Neural progenitor cell (in vitro differentiated cells): ENCODE results near the gene MGP. TPM values are rescaled to one million over a fixed set of nuclear protein-coding genes. Genes with fewer than 3 reads are reported as not detected.

ENCODE experiments used
- DNase-seq: peaks from one replicate; pipeline ENCODE4 v3.0.0-alpha.2; 2016; ENCODE audit warnings: low spot score
- H2AFZ ChIP-seq: fragments of 200-600 bp; sonication (generic); replicated peaks from 2 replicates; pipeline ENCODE4 v1.6.1; 2016; ENCODE audit warnings: antibody characterized with exemption
- H3F3A ChIP-seq: fragments of 200-600 bp; sonication (generic); 2 replicates; pipeline ENCODE4 v1.6.1; 2016; ENCODE audit warnings: antibody characterized with exemption, low read depth
- H3K27ac ChIP-seq: fragments of 200-600 bp; sonication (generic); 2 replicates; pipeline ENCODE4 v1.5.1; 2016; ENCODE audit warnings: mild to moderate bottlenecking
- H3K27me3 ChIP-seq: fragments of 200-600 bp; sonication (generic); 2 replicates; pipeline ENCODE4 v1.6.1; 2016; ENCODE audit warnings: mild to moderate bottlenecking, moderate library complexity
- H3K36me3 ChIP-seq: fragments of 200-600 bp; sonication (generic); 2 replicates; pipeline ENCODE4 v1.5.1; 2016
- H3K4me1 ChIP-seq: fragments of 200-600 bp; sonication (generic); 2 replicates; pipeline ENCODE4 v1.6.1; 2016; ENCODE audit warnings: mixed run types
- H3K4me2 ChIP-seq: fragments of 200-600 bp; sonication (generic); 2 replicates; pipeline ENCODE4 v1.6.1; 2016
- H3K4me3 ChIP-seq: fragments of 200-600 bp; sonication (generic); 2 replicates; pipeline ENCODE4 v1.5.1; 2016
- H3K79me2 ChIP-seq: fragments of 200-600 bp; sonication (generic); 2 replicates; pipeline ENCODE4 v1.6.1; 2016; ENCODE audit warnings: low read depth
- H3K9ac ChIP-seq: fragments of 200-600 bp; sonication (generic); 2 replicates; pipeline ENCODE4 v1.6.1; 2016
- H3K9me3 ChIP-seq: fragments of 200-600 bp; sonication (generic); 2 replicates; pipeline ENCODE4 v1.5.1; 2016; ENCODE audit warnings: low read depth
- H4K20me1 ChIP-seq: fragments of 200-600 bp; sonication (generic); 2 replicates; pipeline ENCODE4 v1.6.1; 2016; ENCODE audit warnings: low read depth
- H3K27ac Mint-ChIP-seq: 3 replicates; pipeline ENCODE4 v1.8.0; 2021; ENCODE audit warnings: mixed read lengths
- H3K27me3 Mint-ChIP-seq: 2 replicates; pipeline ENCODE4 v1.8.0; 2022; ENCODE audit warnings: low read depth, mild to moderate bottlenecking, inconsistent platforms, moderate library complexity, mixed read lengths; ENCODE audit not compliant: insufficient read depth
- H3K36me3 Mint-ChIP-seq: 3 replicates; pipeline ENCODE4 v1.8.0; 2021; ENCODE audit warnings: mixed read lengths
- H3K4me1 Mint-ChIP-seq: 3 replicates; pipeline ENCODE4 v1.8.0; 2021; ENCODE audit warnings: mixed read lengths
- H3K4me3 Mint-ChIP-seq: 3 replicates; pipeline ENCODE4 v1.8.0; 2021; ENCODE audit warnings: mild to moderate bottlenecking, moderate library complexity, mixed read lengths
- H3K9me3 Mint-ChIP-seq: 3 replicates; pipeline ENCODE4 v1.8.0; 2020; ENCODE audit warnings: mixed read lengths
- EZH2 ChIP-seq: fragments of 200-600 bp; sonication (generic); IDR thresholded peaks from 2 replicates; pipeline ENCODE4 v1.6.1; 2017; ENCODE audit warnings: antibody characterized with exemption, mild to moderate bottlenecking, moderate library complexity
- EZH2phosphoT487 ChIP-seq: fragments of 200-600 bp; sonication (generic); IDR thresholded peaks from 2 replicates; pipeline ENCODE4 v1.6.1; 2017; ENCODE audit warnings: antibody characterized with exemption
- total RNA-seq: library from RNA; depleted of rRNA; stranded (reverse); fragments of >200 nt; gene quantifications from 2 replicates; pipeline ENCODE4 v1.2.3, GENCODE V29; 2015; ENCODE audit warnings: low replicate concordance
- TF ChIP-seq, protein P1 (sequence below): fragments of 200-600 bp; sonication (generic); IDR thresholded peaks from 2 replicates; pipeline ENCODE4 v1.5.1; 2017; ENCODE audit warnings: antibody characterized with exemption, mild to moderate bottlenecking

Gene MGP
- total RNA-seq, 1 donor from 2014 or later: not detected

DNA sequence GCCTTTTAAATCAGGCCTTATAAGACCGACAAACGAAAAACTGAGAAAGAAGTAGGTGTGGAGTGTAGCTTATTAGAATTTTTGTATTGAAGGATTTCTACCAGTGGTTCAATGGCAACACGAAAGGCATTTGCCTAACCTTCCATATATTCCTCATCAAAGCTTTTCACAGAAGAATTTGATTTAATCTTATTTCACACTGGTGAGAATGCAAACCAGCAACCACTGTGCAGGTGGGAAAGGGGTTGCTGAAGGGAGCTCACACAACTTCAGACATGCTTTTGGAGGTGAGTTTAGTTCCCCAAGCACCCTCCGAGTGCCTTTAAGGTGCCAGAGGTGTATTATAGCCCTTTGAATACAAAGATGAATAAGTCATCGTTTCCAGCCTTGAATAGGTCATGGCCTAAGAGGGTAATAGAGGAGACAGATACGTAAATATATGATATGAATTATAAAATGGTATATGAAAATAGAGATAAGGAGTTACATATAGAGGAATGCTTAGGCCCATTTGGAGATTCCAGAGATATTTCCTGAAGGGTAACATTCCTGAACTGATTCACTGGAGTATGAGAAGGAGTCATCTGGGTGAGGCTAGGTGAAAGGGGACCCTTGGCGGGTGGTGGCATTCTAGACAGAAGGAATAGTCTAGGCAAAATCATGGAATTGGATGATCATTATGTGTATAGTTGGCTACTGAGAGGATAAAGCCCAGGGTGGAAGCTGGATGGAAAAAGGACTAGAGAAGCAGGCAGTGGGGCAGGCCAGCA is 46.3 kb upstream of the MGP start:
- TF ChIP-seq, protein P1, sequence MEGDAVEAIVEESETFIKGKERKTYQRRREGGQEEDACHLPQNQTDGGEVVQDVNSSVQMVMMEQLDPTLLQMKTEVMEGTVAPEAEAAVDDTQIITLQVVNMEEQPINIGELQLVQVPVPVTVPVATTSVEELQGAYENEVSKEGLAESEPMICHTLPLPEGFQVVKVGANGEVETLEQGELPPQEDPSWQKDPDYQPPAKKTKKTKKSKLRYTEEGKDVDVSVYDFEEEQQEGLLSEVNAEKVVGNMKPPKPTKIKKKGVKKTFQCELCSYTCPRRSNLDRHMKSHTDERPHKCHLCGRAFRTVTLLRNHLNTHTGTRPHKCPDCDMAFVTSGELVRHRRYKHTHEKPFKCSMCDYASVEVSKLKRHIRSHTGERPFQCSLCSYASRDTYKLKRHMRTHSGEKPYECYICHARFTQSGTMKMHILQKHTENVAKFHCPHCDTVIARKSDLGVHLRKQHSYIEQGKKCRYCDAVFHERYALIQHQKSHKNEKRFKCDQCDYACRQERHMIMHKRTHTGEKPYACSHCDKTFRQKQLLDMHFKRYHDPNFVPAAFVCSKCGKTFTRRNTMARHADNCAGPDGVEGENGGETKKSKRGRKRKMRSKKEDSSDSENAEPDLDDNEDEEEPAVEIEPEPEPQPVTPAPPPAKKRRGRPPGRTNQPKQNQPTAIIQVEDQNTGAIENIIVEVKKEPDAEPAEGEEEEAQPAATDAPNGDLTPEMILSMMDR: no peak
- TF ChIP-seq EZH2phosphoT487 (no peak), EZH2 (no peak)
- H3K27me3 Mint-ChIP-seq: peaks cover 3% of the 10 kb centered on the region
- Histone ChIP-seq H3K79me2 (no peaks in the 10 kb centered on the region), H3K9ac (no peak overlapping the region), H3K27ac (no peak overlapping the region), H4K20me1 (no peaks in the 10 kb centered on the region), H3K4me1 (no peaks in the 10 kb centered on the region), H3K4me3 (no peak overlapping the region), H3K9me3 (no peaks in the 10 kb centered on the region), H3K27me3 (no peaks in the 10 kb centered on the region), H2AFZ (no peak overlapping the region), H3K36me3 (no peaks in the 10 kb centered on the region), H3K4me2 (no peak overlapping the region), H3F3A (no peaks in the 10 kb centered on the region)
- no peak for DNase-seq
- no peak overlapping the region for H3K27ac Mint-ChIP-seq
- no peak overlapping the region for H3K4me3 Mint-ChIP-seq
- peaks cover 4% of the 10 kb centered on the region for H3K4me1 Mint-ChIP-seq
- no peaks in the 10 kb centered on the region for H3K36me3 Mint-ChIP-seq
- no peaks in the 10 kb centered on the region for H3K9me3 Mint-ChIP-seq

DNA sequence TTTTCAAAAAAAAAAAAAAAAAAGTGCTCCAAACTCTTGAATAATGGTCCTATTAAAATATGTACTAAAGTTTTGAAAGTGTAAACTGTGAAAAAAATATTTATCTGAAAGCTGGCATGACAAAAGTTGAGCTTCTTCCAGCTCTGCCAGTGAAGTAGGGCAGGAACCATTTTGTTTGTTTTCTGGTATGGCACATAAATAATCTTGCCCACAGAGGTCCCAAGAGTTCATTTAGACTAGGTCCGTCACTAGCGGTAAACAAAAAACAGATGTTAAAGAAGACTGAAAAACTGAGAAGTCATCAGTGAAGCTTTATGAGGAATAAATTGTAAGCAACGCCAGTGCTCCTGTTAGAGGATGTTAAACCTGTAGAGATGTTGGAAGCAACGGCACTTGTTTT is 45.7 kb upstream of the MGP start:
- Mint-ChIP-seq H3K27ac (no peak overlapping the region), H3K9me3 (no peaks in the 10 kb centered on the region), H3K4me1 (peaks cover 4% of the 10 kb centered on the region), H3K27me3 (no peaks in the 10 kb centered on the region), H3K36me3 (no peaks in the 10 kb centered on the region), H3K4me3 (no peak overlapping the region)
- H4K20me1 ChIP-seq: no peaks in the 10 kb centered on the region
- H3F3A ChIP-seq: no peaks in the 10 kb centered on the region
- no peak overlapping the region for H3K27ac ChIP-seq
- H2AFZ ChIP-seq: no peak overlapping the region
- TF ChIP-seq, protein P1: no peak
- TF ChIP-seq EZH2 (no peak), EZH2phosphoT487 (no peak)
- H3K9me3 ChIP-seq: no peaks in the 10 kb centered on the region
- H3K4me1 ChIP-seq: no peaks in the 10 kb centered on the region
- no peak overlapping the region for H3K9ac ChIP-seq
- no peaks in the 10 kb centered on the region for H3K36me3 ChIP-seq
- no peak overlapping the region for H3K4me3 ChIP-seq
- DNase-seq: no peak
- no peak overlapping the region for H3K4me2 ChIP-seq
- H3K27me3 ChIP-seq: no peaks in the 10 kb centered on the region
- H3K79me2 ChIP-seq: no peaks in the 10 kb centered on the region

DNA sequence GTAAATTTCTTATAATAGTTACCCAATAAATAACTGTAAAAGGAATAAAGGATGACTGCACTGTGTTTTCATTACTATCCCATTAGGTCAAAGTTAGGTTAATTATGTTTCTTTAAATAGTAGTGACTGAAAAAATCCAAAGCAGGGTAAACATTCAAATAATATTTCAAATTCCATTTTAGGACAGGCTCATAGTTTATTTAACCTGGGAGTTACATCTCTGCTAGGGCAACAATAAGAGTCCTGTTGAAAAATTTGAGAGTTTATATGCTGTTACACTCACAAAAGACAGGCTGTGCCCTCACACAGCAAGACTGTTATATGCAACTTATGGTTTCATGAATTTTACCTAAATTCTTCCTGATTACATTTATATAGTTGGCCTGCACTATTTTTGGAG is 44.6 kb upstream of the MGP start:
- H3K27me3 ChIP-seq: no peaks in the 10 kb centered on the region
- TF ChIP-seq, protein P1: no peak
- H3K4me1 ChIP-seq: no peaks in the 10 kb centered on the region
- H3K9ac ChIP-seq: no peak overlapping the region
- H3K4me3 Mint-ChIP-seq: no peak overlapping the region
- H3F3A ChIP-seq: no peaks in the 10 kb centered on the region
- peaks cover 4% of the 10 kb centered on the region for H3K4me1 Mint-ChIP-seq
- no peaks in the 10 kb centered on the region for H3K9me3 ChIP-seq
- no peak overlapping the region for H3K27ac ChIP-seq
- no peaks in the 10 kb centered on the region for H3K36me3 ChIP-seq
- no peaks in the 10 kb centered on the region for H3K79me2 ChIP-seq
- no peak for DNase-seq
- H3K27ac Mint-ChIP-seq: no peak overlapping the region
- no peak overlapping the region for H2AFZ ChIP-seq
- no peaks in the 10 kb centered on the region for H3K9me3 Mint-ChIP-seq
- H3K36me3 Mint-ChIP-seq: no peaks in the 10 kb centered on the region
- no peak overlapping the region for H3K4me3 ChIP-seq
- no peaks in the 10 kb centered on the region for H4K20me1 ChIP-seq
- H3K4me2 ChIP-seq: no peak overlapping the region
- no peaks in the 10 kb centered on the region for H3K27me3 Mint-ChIP-seq
